Left lung (tissue), 10 donors: ENCODE data around the gene ANGPTL4. TPM values are rescaled to one million over a fixed set of nuclear protein-coding genes. Genes with fewer than 3 reads are reported as not detected.

ENCODE experiments used
- ATAC-seq: fragments of 200-7000 bp; cut with Tn5 transposase; one replicate; pipeline ENCODE4 v1.9.1; 2020; ENCODE audit warnings: moderate library complexity
- DNase-seq, 4 donors: peaks; one replicate each; pipeline ENCODE4 v3.0.0-alpha.2; 2013 to 2020
- H3K27ac ChIP-seq, 2 donors: fragments of 200-600 bp; sonication (generic) in 1 of 2; one replicate each; pipeline versions ENCODE4 v1.5.0 to v1.8.0; 2020 to 2021
- H3K27me3 ChIP-seq, 2 donors: fragments of 200-600 bp; sonication (generic) in 1 of 2; one replicate each; pipeline versions ENCODE4 v1.5.0 to v1.8.0; 2020 to 2021
- H3K36me3 ChIP-seq, 2 donors: fragments of 200-600 bp; sonication (generic) in 1 of 2; one replicate each; pipeline versions ENCODE4 v1.5.0 to v1.8.0; 2020 to 2021
- H3K4me1 ChIP-seq, 2 donors: fragments of 200-600 bp; one replicate each; pipeline ENCODE4 v1.8.0; 2021
- H3K4me3 ChIP-seq, 2 donors: fragments of 200-600 bp; sonication (generic) in 1 of 2; one replicate each; pipeline versions ENCODE4 v1.5.0 to v1.8.0; 2020 to 2021; ENCODE audit warnings: mild to moderate bottlenecking in 1 of 2
- H3K9me3 ChIP-seq, 2 donors: fragments of 200-600 bp; sonication (generic) in 1 of 2; one replicate each; pipeline versions ENCODE4 v1.5.0 to v1.8.0; 2020 to 2021
- CTCF ChIP-seq, 2 donors: fragments of 200-600 bp; sonication (generic) in 1 of 2; IDR thresholded peaks; one replicate each; pipeline versions ENCODE4 v1.5.0 to v1.8.0; 2021; ENCODE audit warnings: antibody characterized with exemption in 2 of 2
- intact Hi-C, 2 donors: fragments of 100-400 bp; cut with DNase I; formaldehyde crosslinking; loops; one replicate each; pipeline versions ENCODE4 v1.11.2 to v1.14.2; 2022
- polyA plus RNA-seq, 6 donors: library from polyadenylated mRNA; unstranded; fragments of 120-200 nt; gene quantifications; one replicate each; pipeline ENCODE4 v1.2.1, GENCODE V29; 2013; ENCODE audit not compliant: insufficient read length in 6 of 6
- total RNA-seq, 2 donors: library from RNA; stranded (reverse); fragmentation: NEBNext Ultra II Directional; extraction: Animal tissue kit (Norgen Biotek cat#: 25700); gene quantifications; one replicate each; pipeline ENCODE4 v1.2.1, GENCODE V29; 2021
- donor health status: DM: no; HTN: yes; CAD: no.
- donor health status: DM: no; HTN: no; CAD: no.

ANGPTL4 gene
- total and polyA plus RNA-seq, 8 donors: 2.5 to 24.8 (median 4.3) TPM

- intact Hi-C loops: no loop called here
Observed at GRCh38 chr19:8412783-8413628, 49.1 kb downstream of the ANGPTL4 start, which contains the start of gene MARCHF2. TSS of gene MARCHF2 (plus strand) at chr19:8413305. CDS start at chr19:8421841, 8,536 bp downstream.

GRCh38 chr19:8413629-8413995 is 49.7 kb downstream of the ANGPTL4 start:
- peaks cover 5 to 51% of the 10 kb centered on the region in 2 donors for H3K4me1 ChIP-seq
- ATAC-seq: no peak
- H3K27me3 ChIP-seq: no peaks in the 10 kb centered on the region
- H3K27ac ChIP-seq: peak overlapping the region in 1 of 2 donors; percentile 80
- H3K9me3 ChIP-seq: no peaks in the 10 kb centered on the region
- intact Hi-C loops: no loop called here
- no peaks in the 10 kb centered on the region for H3K36me3 ChIP-seq
- peak overlapping the region; percentile 81 to 90 for H3K4me3 ChIP-seq
- TF ChIP-seq CTCF (IDR thresholded peaks at IDR 0.05): no peak
- no peak for DNase-seq

More at GRCh38 chr19:8412783-8413628, 49.1 kb downstream of the ANGPTL4 start, which contains the start of gene MARCHF2:
- Histone ChIP-seq H3K4me3 (peak within 1 kb of the TSS; percentile 81 to 90), H3K9me3 (no peaks in the 10 kb centered on the region), H3K36me3 (no peaks in the 10 kb centered on the region), H3K4me1 (peaks cover 5 to 45% of the 10 kb centered on the region in 2 donors), H3K27ac (peak within 1 kb of the TSS in 1 of 2 donors; percentile 80), H3K27me3 (no peaks in the 10 kb centered on the region)
- peak; percentile 61 to 69 for TF ChIP-seq CTCF (IDR thresholded peaks at IDR 0.05)
- DNase-seq (peak; percentile 88 to 98 (median 97)), ATAC-seq (peak; percentile 100)

- Histone ChIP-seq H3K9me3 (no peaks in the 10 kb centered on the region), H3K4me3 (no peak overlapping the region), H3K27ac (no peak overlapping the region), H3K27me3 (no peaks in the 10 kb centered on the region), H3K4me1 (peaks cover 5 to 53% of the 10 kb centered on the region in 2 donors), H3K36me3 (peaks cover 0 to 3% of the 10 kb centered on the region in 2 donors)
- TF ChIP-seq CTCF (IDR thresholded peaks at IDR 0.05): no peak
- DNase-seq (no peak), ATAC-seq (no peak)
- intact Hi-C loops: no loop called here
Observed at GRCh38 chr19:8416796-8417195, 52.8 kb downstream of the ANGPTL4 start.

- DNase-seq: no peak
- H3K27ac ChIP-seq: no peak overlapping the region
- no peak for ATAC-seq
- intact Hi-C loops: no loop called here
- H3K4me3 ChIP-seq: no peak overlapping the region
- peaks cover 0 to 20% of the 10 kb centered on the region in 2 donors for H3K36me3 ChIP-seq
- H3K27me3 ChIP-seq: no peaks in the 10 kb centered on the region
- TF ChIP-seq CTCF (IDR thresholded peaks at IDR 0.05): no peak
- peaks cover 8 to 44% of the 10 kb centered on the region in 2 donors for H3K4me1 ChIP-seq
- H3K9me3 ChIP-seq: no peaks in the 10 kb centered on the region
Observed at GRCh38 chr19:8421484-8422461, 57.8 kb downstream of the ANGPTL4 start.
